TTC549 (cell line): Measurements from ENCODE around the gene KDM6A.
"Not testable (repeated sequence)": the region's sequence is repeated elsewhere in the genome, so short reads cannot be mapped to it uniquely, and the experiment has no call there.

Experiments
- FAIRE-seq: peaks from 2 replicates; lab custom pipeline; 2012; peaks lifted over from hg19 to GRCh38; lab: Jason Lieb, UNC

Gene KDM6A

DNA sequence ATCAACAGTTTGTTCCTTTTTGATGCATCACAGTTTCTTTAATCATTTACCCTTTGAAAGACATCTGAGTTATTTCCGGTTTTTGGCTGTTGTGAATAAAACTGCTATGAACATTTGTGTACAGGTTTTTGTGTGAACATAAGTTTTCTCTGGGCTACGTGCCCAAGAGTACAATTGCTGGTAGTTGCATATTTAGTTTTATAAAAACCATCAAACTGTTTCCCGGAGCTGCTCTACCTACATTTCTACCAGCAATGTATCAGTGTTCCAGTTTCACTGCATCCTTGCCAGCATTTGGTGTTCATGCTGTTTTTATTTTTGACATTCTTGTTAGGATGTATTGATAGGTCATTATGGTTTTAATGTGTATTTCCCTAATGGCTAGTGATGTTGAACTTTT, 17.3 kb downstream of the KDM6A start:
- no peak for FAIRE-seq

DNA sequence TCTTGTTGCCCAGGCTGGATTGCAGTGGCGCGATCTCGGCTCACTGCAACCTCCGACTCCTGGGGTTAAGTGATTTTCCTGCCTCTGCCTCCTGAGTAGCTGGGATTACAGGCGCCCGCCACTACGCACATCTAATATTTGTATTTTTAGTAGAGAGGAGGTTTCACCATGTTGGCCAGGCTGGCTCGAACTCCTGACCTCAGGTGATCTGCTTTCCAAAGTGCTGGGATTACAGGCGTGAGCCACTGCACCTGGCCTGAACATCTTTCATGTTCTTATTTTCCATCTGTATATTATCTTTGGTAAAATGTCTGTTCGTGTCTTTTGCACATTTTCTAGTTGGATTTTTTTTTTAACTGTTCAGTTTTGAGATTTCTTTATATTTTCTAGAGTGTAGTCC, 17.7 kb downstream of the KDM6A start:
- not testable (repeated sequence) for FAIRE-seq

DNA sequence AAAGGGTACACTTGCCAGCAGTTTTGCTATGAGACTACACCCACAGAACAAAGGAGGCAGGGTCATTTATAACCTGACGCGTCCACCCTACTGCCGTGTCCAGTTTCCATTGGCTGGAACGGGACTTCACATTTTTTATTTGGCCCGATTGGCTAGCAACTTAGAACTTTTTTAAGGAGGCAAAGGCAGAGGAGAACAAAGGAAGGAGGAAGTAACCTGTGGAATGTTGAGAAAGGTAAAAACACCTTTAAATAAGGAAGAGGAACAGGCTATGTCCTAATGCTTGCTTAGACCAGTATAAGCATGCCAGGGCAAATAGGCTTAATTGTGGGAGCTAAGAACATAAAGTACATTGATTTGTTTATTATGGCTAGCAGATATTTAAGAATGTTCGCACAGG, 18.7 kb downstream of the KDM6A start:
- FAIRE-seq = no peak

DNA sequence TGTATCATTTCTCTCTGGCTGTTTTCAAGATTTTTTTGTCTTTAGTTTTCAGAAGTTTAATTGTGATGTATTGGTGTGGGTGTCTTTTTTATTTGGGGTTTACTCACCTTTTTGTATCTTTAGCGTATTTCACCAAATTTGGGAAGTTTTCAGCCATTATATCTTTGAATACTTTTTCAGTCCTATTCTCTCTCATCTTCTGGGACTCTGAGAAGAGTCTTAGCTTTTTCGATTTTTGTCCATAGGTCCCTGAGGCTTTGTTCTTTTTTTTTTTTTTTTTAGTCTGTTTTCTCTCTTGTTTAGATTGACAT, 23.8 kb downstream of the KDM6A start:
- no peak for FAIRE-seq

DNA sequence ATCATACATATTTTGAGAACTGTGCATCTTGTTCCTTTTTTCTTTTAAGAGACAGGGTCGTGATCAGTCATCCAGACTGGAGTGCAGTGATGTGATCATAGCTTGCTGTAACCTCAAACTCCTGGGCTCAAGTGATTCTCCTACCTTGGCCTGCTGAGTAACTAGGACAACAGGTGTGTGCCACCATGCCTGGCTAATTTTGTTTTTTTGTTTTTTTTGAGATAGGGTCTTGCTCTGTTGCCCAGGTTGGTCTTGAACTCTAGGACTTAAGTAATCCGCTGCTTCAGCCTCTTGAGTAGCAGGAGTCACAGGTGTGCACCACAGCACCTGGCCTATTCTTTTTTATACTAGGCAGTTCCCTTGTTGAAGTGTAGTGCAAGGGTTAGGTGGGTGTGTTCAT, 24.6 kb downstream of the KDM6A start:
- no peak for FAIRE-seq

DNA sequence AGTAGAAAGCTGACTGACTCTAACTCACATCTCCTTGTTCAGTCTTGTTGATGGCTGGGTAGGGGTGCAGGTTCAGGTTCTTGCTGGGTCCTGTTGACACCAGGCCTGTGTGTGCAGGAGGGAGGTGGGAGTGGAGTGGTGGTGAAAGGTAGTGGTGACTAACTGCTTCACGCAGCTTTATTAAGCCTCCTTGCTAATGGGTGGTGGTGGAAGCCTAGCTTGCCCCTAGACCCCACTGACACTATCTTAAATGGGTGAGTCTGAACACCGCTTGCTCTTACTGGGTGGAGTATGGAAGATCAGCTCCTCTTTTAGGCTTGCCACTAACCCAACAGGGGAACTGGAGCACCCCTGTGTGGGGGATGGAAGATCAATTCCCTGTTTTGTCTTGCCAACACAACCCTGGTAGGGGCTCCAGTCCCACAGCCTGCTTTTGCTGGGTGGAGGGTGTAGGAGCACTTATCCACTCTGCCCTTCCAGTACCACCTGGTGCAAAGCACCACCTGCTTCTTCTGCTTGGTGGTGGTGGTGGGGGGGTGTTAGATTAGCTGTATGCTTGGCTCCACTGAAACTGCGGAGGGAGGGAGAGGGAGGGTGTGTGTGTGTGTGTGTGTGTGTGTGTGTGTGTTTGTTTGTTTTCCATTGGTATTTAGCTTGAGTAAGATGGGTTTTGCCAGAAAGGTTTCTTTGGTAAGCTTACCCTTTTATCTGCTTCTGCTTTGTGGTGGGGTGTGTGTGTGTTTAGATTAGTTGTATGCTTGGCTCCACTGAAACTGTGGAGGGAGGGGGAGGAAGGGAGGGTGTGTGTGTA, 25.6 kb downstream of the KDM6A start:
- FAIRE-seq = no peak

DNA sequence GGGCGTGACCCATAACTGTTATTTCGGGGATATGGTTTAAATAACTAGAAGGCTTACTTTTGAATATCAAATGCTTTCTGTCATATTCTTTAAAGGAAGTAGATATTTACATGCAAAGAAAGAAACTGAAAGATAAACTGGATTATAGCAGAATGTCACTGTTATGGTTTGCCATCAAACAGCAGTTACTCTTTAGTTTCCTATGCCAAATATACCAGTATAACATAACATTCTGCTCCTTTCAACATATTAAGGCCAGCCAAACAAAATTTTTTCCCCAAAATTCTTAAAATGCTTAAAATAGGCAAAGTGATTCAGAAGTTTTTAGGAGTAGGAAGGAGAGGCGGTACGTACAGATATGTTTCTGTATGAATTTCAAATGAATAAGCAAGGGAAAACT, 27.0 kb downstream of the KDM6A start:
- no peak for FAIRE-seq

DNA sequence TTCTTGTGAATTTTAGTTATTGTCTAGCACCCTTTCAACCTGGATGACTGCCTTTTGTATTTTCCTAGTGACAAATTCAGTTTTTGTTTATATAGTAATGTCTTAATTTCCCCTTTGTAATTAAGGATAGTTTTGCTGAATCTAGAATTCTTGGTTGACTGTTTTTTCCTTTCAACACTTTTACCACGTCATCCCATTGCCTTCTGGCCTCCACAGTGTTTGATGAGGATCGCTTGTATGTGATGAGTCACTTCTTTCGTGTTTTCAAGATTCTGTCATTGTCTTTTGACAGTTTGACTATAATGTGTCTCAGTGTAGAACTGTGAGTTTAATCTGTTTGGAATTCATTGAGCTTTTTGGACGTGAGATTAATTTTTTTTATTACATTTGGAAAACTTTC, 30.1 kb downstream of the KDM6A start:
- FAIRE-seq = no peak

DNA sequence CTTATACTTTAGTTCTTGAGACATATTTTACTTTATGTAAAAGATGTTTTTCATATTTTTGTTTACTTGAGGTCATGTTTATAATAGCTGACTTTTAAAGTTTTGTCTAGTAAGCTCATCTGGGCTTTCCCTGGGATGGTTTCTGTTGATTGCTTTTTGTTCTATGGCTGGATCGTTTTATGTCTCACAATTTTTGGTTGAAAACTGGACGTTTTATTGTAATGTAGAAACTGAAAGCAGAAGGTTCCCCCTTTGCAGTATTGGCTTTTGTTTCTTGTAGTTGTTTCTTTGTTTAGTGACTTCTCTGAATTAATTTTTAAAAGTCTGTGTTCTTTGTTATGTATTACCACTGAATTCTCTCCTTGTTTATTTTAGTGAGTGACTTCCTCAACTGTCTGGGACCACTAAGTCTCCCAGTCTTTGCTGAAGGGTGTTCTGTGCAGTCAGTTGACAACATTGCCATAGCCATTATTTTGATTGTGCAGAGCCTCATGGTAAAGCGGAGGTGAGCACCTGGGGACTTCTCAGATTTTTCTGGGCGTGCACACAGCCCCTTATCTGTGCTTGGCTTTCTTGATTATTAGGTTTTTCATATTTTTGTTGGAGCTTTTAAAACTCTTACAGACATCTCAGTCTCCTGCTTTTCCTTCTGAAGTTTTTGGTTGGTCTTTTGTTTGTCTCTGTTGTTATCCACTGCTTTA, 31.0 kb downstream of the KDM6A start:
- no peak for FAIRE-seq

DNA sequence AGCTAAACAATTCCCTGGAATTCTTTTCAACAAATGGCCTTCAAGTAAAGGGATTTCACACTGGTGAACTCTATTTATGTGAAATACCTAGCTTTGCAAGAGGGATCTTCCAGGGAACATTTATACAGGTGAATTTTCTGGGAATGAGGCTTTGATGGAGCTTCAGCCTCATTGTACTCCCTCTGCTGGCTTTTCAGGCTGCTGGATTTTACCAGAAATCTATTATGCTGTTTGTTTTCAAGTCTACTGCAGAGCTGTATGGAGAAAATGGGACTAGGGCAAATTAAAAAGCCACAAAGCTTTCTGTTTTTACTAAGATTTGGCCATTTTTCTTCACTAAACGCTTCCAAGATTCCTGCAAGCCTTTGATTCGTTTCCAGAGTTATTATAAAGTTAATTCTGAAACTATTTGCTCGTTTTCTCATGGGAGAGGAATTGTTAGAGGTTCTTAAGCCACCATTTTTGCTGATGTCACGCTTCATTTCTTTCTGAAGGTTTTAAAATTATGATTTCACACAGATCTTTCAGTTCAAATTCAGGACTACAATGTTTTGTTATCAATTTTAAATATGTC, 31.6 kb downstream of the KDM6A start:
- FAIRE-seq = no peak

DNA sequence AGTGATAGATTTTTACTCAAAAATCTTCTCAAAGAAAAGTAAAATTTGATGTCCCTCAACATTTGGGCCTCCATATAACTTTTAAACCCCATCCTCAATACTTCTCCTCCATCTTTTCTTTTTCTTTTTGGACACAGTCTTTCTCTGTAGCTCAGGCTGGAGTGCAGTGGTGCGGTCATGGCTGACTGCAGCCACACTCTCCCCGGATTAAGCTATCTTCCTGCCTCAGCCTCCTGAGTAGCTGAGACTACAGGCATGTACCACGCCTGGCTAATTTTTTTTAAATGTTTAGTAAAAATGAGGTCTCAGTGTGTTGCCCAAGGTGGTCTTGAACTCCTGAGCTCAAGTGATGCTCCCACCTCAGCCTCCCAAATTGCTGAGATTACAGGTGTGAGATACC, 33.1 kb downstream of the KDM6A start:
- no peak for FAIRE-seq

DNA sequence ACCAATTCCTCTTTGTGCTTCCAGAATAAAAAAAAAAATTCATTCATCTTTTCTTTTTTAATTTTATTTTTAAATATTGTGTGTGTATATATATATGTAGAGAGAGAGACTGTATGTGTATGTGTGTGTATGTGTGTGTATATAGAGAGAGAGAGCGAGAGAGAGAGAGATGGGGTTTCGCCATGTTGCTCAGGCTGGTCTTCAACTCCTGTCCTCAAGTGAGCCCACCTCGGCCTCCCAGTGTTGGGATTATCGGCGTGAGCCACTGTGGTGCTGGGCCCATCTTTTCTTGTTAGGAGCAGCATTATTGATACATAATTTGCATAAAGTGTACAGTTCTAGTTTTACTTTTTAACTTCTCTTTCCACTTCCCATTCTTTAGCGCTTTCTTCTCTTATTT, 33.6 kb downstream of the KDM6A start:
- FAIRE-seq = no peak

DNA sequence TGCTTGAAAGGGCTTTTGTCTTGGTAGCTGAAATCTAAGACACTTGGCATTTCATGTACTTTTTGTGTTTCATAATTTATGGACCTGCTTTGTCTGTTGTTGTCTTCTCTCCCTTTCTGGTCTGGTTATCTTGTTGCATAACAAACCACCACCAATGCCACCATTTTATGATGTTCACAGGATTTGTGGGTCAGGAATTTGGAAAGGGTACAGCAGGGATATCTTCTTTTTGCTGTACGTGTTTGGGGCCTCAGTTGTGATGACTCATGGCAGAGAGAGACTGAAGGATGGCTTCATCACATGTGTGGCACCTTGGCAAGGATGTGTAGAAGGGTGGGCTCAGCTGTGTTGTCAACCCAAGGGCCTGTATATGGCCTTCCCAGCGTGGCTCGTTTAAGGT, 35.2 kb downstream of the KDM6A start:
- FAIRE-seq = no peak

DNA sequence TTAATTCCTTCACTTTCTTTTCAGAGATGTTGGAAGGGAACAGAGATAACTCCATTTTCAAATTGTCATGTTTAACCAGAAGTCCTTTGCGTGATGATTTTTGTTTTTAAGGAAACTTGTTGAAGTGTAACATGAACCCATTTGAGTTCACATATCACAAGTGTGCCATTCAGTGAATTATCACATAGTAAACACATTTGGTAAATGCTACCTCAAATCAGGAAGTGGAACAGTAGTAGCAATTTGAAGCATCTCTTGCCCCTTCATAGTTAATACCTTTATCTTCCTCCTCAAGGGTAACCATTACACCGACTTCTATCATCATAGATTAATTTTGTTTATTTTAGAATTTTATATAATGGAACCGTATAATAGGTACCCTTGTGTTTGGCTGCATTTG, 35.8 kb downstream of the KDM6A start:
- FAIRE-seq = no peak

DNA sequence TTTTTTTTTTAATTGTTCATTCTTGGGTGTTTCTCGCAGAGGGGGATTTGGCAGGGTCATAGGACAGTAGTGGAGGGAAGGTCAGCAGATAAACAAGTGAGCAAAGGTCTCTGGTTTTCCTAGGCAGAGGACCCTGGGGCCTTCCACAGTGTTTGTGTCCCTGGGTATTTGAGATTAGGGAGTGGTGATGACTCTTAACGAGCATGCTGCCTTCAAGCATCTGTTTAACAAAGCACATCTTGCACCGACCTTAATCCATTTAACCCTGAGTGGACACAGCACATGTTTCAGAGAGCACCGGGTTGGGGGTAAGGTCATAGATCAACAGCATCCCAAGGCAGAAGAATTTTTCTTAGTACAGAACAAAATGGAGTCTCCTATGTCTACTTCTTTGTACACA, 37.5 kb downstream of the KDM6A start:
- FAIRE-seq = not testable (repeated sequence)

DNA sequence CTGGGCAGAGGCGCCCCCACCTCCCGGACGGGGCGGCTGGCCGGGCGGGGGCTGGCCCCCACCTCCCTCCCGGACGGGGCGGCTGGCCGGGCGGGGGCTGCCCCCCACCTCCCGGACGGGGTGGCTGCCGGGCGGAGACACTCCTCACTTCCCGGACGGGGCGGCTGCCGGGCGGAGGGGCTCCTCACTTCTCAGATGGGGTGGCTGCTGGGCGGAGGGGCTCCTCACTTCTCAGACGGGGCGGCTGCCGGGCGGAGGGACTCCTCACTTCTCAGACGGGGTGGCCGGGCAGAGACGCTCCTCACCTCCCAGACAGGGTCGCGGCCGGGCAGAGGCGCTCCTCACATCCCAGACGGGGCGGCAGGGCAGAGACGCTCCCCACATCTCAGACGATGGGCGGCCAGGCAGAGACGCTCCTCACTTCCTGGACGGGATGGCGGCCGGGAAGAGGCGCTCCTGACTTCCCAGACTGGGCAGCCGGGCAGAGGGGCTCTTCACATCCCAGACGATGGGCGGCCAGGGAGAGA, 38.1 kb downstream of the KDM6A start:
- FAIRE-seq = not testable (repeated sequence)

DNA sequence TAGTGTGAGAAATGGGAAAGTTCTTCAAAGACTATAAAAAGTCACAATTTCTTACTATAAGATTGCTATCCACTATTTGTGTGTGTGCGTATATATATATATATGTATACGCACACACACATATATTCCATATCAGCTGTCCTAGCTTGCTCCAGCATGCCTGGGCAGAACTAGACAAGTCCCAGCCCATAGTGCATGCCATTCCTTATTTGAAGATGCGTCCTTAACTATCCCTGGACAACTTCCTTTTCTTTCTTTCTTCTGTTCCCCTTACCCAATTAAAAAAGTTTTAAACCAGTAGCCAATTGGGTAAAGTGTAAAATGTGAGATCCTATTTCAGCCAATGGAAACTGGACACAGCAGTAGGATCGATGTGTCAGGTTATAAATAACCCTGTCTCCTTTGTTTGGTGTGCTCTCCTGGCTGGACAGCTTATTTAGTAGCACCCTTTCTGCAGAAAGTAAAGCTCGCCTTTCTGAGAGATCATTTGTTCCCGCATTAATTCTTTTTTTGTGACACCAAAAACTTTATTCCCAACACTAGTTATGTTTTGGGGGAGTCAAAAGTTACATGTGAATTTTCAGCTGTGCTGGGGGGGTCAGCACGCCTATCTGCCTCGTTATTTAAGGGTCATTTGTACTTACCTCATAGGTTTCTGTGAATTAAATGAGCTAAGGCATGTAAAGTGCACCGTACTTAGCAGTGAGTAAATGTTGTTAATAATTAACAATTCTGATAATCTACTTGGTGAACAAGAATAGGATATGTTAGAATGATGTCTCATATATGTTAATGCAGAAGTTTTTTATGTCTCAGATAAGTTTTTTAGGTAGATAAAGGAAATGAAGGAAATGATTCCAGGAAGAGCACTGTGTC, 40.9 kb downstream of the KDM6A start:
- no peak for FAIRE-seq

DNA sequence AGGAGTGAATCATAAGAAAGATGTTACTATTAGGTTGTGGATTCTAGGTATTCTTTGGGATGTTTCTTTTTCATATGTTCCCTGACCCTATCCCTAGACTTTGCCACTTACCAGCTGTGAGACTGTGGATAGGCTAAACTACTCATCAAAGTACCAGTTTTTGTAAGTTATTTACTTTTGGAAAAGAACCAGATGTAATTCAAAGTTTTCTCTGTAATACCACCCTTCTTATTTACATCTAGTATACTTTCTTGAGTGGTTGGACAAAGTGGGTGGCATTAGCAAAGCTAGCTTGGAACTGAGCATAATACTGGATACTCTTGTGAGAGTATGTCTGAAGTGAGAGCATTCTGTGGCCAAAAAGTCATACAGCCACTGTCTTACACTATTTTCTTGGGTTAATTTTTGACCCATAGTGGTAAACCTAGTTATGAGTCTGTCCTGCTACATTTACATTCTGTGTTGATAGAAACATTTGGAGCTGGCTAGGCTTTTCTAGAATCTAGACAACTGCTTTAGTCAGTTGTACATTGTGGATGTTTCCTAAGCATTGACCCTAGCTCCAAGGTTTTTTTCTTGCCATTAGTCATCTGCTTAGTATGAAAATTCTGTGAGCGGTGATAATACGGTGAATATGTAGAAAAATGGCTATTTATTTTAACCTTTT, 41.7 kb downstream of the KDM6A start:
- no peak for FAIRE-seq

DNA sequence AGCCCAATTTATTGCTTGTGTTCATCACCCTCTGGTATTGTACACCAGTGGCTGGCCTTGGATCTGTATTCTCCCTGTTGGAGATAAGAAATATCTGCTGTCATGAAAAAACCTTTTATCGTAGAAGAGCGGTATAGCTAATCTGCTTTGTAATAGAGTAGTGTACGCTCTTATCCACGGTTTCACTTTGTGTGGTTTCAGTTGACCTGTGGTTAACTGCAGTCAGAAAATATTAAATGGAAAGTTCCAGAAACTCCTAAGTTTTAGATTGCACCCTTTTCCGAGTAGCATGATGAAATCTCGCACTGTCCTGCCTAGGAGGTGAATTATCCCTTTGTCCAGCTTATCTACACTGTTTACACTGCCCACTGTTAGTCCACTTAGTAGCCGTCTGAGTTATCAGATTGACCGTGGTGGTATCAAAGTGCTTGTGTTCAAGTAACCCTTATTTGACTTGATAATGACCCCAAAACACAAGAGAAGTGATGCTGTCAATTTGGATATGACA, 42.4 kb downstream of the KDM6A start:
- no peak for FAIRE-seq

DNA sequence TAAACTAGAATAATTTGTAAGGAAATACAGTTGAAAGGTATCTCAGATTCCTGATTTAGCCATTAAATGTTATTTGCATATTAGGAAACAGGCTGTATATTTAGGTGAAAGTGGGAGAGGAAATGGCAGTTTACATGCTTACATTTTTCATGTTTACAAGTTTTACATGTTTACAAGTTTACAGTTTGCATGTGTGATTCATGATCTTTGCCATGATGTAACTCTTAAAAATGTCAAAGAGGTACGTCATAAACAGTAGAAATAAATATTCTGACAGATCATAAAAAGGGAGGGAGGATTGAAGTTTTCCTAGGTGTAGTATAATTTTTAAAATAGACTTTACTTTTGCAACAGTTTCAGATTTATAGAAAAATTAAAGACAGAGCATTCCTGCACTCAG, 45.7 kb downstream of the KDM6A start:
- no peak for FAIRE-seq

DNA sequence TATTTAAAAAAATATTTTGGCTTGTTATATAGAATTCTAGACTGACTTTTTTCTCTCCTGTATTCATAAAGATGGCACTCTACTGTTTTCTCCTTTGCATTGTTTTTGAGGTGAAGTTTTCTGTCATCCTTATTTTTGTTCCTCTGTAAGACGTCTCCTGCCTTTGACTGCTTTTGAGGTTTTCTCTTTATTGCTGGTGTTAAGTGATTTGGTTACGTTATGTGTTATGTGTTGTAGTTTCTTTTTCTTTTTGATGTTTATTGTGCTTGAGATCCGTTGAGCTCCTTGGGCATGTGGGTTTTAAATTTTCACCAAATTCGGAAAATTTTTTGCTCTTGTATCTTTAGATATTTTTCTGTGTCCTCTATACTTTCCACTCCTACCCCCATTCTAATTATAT, 50.0 kb downstream of the KDM6A start:
- FAIRE-seq = no peak

DNA sequence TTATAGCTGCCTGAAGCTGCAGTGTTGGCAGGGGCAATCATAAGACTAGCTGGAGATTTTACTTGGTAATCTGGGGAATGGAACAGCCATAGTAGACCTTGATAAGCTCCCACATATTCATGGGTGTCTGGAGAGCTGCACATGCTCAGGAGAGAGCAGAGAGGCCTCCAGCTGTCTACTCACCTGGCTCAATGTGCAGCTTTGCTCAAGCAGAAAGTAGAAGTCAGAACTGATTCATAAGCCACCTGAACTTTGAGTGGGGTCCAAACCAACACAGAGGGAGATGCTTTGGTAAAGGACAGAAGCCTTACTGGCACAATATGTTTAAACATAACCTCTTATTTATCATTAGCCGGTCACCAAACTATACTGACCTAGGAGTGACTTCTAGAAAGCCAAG, 54.4 kb downstream of the KDM6A start:
- no peak for FAIRE-seq
